Activated T-cell treated with anti-CD3 and anti-CD28 coated beads for 4 hours (primary cell): ENCODE data around the gene FRMD5.

Source experiments
- DNase-seq: peaks from one replicate; pipeline ENCODE4 v3.0.0-alpha.2; 2020

Gene FRMD5

DNA sequence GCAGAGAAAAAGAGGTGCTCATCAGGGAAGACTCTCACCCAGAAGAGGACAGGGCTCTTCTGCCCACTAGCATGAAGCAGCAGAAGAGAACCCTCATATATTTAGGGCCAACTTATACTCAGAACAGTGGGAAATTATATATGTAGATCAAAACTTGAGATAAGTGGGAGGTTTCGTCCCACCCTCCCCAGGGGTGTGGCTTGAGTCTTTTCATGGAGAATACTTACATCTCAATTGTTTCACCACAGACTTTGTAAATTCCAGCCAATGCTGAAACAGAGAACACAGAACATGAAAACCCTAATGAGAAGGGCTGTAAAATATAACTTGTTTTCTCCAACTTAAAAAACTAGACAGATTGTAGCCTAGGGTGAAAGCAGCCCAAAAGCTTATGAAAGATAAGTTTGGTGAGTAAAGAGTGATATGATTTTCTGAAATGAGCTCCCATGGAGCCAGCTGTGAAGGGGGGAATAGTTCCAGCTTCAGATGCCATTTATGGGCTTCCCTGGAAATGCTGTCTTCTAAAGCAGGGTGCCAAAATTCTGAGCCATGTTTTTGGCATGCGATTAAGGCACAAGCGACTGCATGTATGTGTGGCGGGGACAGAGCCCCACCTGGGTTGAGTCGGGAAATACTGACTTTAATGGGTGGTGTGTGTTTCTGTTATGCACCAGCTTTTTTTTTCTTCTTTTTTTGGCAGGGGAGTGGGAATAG is 275.4 kb downstream of the FRMD5 start:
- no peak for DNase-seq

DNA sequence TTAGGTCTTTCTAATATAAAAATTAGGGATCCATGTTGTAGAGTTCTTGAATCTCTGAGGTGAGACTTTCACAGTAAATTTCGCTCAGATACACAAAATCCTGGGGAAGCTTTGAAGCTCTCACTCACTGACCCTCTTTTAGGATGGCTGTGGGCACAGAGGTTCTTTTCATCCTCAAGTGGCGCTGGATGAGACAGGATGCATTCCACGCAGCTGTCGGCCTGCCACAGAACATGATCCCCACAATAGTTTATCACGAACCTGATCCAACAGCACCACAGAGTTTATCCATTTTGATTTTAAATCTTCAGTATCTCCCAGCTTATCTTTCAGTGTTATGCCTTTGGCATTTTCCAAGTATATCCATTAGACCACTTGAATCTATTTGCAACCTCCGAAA is 276.4 kb downstream of the FRMD5 start:
- DNase-seq = no peak

DNA sequence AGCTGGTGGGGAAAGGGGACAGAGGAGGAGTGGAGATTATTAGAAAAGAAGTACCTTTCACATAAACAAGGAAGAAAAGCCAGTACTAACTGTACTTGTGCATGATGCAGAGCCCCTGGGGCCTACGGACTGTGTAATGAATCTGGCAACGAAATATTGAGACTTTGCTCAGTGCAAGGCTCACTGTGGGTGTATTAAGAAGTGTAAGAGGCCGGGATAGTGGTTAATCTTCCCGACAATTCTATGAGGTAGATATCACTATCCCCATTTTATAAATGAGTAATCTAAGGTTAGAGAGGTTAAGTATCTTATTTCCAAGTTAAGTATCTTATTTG is 278.8 kb downstream of the FRMD5 start:
- DNase-seq = no peak

DNA sequence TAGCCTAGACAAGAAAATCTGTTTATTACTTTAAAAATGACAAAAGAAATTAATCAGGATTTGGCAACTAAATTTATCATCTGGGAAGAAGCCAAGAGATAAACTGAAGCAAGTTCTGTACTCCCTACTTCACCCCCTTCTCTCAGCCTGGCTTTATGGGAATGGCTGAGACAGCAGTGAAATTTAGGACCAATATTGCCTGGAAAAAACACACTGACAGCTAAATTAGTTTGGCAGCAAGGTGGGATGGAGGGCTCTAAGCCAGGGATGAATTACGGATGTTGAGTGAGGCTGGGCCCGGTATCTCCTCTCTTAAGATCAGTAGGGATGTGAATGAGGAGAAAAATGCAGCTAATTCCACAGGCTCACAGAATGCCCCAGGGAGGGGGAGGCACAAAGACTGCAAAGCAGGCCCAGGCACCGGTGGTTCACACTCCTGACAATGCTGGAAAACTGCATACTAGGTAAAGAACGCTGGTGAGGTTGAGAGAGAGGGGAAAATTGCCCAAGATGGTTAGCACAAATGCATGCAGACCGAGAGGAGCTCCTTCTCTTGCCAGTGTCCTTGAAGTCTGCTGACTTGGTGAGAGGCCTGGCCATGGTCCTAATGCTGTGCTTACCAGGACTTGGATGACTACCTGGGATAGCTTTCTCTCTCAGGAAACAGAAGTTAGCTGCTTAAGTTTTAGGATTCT is 279.3 kb downstream of the FRMD5 start:
- DNase-seq = no peak

DNA sequence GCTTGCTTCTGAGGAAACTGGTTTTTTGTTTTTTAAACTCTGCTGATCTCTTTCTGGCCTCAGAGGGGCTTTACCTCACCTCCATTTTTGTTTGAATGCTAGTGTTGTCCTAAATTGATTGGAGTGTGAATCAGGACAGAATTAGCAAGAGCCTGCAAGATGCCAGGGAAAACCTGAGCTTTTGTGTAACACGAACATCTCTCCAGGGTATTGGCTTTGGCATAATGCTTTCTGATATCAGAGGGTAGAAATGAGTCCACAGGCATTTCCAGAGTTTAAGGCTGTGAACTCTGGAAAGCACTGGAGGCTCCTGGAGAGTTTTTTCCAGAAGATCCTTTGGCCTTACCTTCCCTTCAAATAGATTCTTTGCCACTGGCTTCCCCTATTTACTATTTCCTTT is 281.1 kb downstream of the FRMD5 start:
- DNase-seq = no peak

DNA sequence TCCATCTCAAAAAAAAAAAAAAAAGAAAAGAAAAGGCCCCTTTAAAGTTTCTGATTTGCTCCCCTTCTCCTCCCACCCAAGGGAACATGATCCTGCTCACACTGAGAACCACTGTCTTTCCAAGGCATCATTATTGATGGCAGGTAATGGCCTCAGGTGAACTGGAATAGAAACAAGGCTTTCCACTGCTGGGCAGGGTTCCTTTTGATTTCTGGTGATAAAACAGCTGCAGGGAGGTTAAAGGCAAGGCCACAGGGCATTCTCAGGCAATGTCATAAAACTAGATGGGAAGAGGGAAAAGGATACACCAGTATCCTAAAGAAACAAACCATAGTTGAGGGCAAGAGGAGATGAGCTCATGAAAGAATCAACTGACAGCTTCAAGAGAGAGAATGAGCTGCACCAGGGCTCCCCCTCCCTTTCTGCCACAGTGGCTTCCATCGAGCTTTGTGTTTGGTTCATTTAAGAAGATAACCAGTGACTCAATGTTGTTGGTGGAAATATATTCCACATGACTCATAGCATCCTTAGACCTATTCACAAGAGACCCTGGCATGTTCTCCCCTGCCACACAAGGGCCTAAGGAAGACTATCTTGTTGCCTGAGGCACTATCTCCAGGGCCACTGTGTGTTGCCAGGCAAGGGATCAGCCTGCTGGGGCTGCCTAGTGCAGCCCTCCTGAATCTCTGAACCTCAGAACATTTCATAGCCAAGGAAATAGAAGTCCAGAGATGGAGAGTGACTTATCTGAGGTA is 281.9 kb downstream of the FRMD5 start:
- no peak for DNase-seq

DNA sequence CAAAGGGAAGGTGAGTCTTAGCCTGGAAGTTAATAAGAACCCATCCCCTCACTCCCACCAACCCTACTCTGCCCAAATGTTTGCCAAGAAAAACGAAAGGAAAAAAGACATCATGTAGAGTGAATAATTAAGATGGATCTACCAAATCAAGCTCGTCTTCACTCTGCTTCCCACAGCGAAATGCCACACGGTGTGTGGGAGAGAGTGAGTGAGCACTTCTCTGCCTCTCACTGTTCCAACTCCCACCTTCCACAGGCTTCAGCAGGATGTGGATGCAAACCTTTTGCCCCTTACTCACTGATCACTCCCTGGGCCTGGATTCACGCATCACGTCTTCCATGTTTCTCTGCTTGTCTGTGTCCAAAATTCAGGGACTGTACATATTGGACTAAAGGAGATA is 282.9 kb downstream of the FRMD5 start:
- no peak for DNase-seq

DNA sequence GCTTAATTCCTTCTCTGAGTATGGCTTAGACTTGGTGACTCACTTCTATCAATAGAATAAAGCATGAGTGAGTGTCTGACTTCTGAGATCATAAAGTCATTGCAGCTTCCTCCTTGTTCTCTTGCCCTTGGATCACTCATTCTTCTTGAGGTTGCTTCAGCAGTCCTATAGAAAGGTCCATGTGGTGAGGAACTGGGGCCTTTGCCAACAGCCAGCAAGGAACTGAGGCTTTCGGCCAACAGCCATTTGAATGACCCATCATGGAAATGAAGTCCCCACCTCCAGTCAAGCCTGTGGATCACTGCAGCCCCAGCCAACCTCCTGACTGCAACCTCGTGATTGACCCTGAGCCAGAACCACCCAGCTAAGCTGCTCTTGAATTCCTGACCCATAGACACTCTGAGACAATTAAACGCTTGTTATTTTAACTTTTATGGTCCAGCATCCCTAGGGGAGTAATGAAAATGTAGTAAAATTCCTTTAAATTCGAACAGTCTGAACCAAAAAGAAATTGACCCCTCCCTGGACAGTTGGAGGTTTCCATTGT is 283.8 kb downstream of the FRMD5 start:
- no peak for DNase-seq

DNA sequence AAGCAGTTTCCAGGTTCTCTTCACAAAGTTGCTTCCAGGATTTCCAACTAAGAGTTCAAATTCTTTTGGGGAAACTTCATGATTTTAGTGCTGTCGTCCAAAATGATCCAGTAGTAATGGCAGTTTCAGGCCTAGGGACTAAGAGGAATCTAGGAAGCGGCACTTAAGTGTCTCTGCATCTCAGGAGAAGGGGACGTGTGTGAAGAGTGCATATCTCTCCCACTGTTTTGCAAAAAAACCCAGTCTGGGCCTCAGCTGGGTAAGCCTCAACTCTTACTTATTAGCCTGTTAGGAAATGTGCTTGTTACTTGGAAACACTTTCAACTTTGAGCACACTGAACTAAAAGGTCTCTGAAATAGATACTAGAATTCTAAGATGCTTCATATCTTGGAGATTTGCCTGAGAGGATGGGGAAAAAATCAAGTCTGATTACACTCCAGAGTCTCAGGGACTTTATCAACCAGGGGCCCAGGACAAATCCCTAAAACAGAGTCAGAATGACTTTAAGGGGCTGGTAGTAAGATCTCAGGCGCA is 286.5 kb downstream of the FRMD5 start:
- no peak for DNase-seq

DNA sequence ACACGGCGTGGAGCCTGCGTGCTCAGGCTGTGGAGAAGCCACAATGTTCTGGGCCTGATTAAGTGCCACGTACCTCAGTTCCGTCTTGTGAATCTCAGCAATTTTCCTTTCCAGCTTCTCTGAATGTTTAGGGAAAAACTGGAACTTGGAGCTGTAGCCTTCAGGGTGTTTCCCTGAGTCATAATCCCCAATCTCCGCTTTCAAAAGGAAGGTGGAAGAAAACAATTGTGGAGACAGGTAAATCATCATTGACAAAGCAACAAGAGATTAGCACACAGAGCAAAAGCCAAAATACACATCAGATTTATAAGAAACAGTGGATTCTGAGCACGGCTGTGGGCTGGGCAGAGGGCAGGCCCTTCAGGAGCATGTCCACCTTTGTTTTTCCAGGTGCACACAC is 289.3 kb downstream of the FRMD5 start:
- DNase-seq = no peak

DNA sequence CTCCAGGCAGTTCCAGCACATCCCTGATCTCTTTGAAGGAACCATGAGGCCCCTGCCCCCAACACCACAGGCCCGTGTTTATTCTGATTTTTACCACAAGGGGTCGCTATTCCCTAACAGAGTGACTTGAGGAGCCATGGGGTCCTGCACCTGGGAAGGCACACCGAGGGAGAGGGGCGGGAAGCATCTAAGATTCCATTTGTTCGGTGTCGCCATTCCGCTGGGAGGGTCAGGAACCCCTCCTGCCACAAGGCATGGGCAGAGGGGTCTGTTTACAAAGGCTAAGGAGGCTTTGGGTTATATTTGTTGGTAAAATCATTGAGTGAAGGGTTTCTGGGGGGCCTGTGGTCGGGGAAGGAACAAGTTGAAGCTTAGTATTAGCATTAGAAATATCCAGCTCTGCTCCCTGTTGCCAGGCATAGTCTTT is 291.2 kb downstream of the FRMD5 start:
- peak; percentile 45 for DNase-seq

DNA sequence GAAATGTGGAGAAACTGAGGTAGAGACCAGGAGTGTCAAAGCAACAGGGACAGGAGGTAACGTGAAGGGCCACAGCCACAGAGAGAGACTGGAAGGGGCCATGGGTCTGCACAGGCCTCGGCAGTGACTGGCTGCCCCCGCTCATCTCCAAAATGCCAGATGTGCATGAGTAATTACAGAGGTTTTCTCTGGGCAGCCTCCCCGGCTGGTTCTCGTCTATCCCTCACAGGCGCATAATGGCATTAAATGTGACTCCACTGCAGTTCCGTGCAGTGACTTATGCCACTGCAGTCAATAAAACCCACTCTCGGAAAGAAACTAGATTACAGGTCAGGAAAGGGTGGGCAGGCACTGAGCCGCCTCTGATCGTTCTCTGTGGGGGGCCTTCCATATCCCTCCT is 293.6 kb downstream of the FRMD5 start:
- DNase-seq = no peak

DNA sequence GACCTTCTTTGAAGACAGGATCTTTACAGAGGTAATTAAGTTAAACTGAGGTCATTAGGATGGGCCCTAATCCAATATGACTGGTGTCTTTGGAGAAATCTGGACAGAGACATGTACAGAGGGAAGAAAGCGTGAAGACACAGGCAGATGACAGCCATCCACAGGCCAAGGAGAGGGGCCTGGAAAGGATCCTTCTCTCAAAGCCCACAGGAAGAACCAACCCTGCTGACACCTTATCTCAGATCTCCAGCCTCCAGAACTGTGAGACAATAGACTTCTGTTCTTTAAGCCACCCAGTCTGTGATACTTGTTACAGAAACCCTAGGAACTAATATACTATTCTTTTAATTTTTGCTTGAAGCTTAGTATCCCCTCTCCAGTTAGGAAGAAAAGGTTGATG is 294.1 kb downstream of the FRMD5 start:
- no peak for DNase-seq

DNA sequence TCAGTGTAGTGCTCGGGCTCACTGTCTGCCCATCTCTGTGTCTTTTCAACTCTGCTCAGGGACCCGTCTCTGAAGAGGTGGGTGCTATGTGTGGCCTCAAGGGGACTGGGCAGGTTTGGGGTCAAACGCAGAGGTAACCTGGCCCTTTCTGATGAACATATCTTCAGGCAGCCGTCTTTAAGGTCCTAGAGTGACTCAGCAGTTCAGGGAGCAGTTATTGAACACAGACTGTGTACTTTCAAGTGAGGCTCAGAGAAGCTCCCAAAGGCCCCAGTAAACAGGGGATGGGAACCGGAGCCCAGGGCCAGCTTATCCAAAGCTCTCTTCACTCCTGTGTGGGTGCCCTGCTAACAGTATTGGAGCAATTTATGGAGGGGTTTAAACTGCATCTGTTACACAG is 295.1 kb downstream of the FRMD5 start:
- no peak for DNase-seq

DNA sequence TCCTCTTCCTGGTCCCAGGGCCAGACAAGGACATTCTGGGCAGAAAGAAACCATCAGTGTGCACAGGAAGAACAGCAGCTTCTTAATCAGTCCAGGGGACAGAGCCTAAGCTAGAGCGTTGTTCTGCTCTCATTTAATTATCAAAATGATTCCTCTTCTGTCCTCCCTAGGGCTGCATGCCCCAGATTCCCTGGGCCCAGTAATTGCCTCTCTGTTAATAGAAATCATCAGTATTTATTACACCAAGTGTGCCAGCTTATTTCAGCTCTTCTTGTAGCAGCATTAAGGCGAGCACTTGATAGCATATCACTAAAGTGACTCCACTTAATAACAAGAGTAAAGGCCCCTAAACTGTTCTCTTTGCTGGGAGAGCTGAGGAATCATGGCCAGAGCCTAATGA is 296.2 kb downstream of the FRMD5 start:
- DNase-seq = no peak

DNA sequence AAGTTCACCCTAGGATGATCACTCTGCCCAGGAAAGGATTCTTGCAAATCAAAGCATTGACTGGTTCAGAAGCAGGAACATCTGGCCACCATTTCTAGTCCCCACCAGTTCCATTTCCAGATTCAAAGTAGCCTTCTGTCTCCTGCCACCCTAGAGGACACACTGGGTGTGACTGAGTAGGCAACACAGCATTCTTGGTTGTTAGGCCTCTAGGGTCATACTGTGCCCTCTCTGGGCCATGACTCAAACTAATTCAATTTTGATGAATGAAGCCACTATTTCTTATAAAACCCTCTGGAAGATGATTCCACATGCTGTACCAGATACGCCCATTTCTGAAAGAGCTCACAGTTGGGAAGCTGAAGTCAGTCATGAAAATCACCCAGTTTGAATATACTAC is 298.5 kb downstream of the FRMD5 start:
- no peak for DNase-seq

DNA sequence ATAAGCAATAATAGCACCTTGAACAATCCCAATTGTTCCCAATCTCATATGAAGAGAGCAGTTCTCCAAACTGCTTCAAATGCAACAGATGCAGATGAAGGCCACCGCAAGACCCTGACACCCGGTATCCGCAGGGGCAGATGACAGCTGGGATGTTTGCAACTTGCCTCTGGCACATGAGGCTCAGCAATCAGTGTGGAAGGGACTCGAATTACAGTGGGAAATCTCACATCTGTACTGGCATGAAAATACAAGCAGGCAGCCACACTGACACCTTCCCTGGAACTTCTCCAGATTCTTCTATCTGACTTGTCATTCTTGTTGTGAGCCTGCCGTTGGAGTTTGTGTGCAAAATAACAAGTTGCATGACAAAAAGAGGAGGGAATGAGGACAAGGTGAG is 299.5 kb downstream of the FRMD5 start:
- DNase-seq = no peak

DNA sequence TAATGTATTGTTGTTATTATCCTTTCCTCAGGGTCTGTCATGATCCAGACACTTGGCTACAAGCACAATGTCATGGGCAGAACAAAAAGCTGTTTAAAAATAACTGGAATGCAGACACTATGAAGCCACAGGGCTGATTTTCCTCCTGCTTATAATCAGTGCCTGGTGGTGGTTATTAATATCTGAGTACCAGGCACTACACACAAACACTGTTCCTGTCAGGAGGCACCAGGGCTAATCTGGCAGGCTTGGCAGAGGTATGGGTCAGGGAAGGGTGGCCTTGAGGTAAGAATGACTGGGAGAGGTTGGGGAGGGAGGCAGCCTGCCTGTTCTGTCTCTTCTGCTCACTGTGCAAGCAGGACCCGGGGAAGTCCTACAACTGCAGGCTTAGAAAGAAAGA is 301.1 kb downstream of the FRMD5 start:
- DNase-seq = no peak

DNA sequence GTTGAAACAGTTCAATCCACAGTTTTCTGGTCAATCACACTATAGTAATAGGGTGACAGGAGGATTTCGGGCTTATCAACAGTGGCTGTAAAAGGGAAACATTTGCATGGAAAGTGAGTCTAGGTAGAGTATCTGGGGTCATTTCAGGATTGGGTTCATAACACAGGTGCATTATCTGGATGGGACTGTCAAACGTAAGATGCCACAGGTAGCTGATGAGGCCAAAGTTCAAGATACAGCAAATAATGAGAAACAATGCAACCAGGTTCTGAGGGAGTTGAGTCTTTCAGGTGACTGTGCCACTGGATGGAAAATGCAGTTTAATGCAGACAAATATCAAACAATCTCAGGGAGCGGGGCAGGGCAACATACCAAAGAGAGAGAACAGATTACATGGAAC is 306.0 kb downstream of the FRMD5 start:
- DNase-seq = no peak

DNA sequence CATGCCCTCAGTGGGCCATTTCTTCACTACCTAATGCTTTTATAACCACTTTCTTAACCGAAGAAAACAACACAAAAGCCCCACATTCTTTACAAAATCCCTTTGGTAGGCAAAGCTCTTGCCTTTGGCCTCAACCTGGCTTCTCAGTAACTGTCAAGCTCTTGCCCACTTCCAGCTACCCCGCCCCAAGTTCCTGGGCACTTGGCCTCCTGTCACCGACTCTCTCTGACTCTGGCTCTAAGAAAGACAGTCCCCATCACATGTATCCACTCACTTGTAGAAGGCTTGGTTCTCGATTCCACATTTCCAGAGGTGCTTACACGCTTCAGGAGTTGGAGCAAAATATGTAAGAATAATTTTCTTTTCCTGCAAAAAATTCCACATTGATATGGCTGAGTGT is 307.2 kb downstream of the FRMD5 start:
- DNase-seq = no peak

DNA sequence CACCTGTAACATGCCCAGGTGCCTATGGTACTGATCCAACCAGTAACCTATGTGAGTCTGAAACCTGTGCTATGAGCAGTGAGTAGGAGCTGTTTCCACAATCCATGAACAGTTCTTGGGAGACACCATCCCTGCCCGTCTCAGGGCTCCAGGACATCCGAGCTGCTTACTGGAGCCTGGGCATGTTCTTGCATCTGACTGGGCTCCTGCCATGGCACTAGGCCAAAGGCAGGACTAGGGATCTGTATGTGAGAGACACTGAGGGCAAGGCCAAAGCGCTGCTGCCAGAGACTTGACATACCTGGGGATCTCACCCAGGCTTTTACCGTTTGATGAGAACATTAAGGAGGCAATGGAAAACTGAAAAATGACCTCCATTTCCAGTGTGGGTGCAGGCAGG is 308.5 kb downstream of the FRMD5 start:
- DNase-seq = no peak

DNA sequence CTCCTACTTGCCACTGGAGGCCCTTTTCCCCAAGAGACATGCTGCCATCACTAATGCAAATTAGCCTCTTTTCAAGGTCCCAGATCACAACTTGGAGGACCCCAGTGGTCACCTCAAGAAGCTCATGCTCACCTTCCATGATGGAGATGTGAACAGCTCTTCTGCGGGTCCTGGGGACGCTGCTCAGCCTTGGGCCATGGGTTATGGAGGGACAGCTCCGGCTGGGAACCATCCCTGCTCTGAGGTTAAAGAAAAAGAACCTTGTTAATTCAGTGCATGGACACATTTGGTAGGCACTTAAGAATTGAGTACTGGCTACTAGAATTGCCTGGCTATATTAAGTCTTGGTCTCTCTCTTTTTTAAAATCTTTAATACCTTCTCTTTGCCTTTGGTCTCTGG is 311.5 kb downstream of the FRMD5 start:
- DNase-seq = no peak

DNA sequence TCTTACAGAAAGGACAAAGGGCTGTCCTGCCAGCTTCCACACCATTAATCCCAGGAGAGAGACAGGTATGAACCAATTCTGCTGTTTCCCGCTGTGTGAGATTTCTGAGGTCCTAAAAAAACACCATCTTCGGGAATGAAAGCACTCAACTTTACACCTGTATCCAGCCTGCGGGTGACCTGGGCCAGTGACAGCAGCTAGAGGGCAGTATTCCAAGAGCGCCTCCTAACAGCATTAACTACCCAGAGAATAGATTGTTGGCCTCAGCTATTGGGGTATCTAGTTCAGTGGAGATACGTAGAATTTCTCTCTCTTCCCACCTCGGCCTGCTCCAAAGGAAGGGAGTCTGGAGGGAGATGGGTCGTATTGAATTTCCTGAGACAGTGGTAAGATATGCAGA is 313.1 kb downstream of the FRMD5 start:
- DNase-seq = no peak

DNA sequence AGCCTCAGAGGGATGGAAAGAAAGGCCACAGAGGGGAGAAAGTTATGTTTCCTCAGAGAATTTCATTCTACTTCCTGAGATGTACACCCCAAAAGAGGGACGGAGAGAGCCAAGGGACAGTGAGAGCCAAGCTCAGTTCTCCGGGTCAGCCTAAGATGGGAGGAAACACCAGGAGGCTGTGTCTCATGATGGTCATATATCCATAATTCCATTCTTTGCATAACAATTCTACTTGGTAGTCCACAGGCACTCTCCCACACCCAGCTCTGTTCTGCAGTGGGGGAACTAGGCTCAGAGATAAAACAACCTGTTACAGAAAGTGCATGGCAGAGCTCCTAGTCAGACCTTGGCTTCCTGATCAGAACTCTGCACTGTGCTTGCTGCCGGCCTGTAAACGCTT is 313.8 kb downstream of the FRMD5 start:
- DNase-seq = no peak
